Rectal smooth muscle tissue (tissue), 1 donor: ENCODE data around the gene SLC12A7.

Source experiments
- H3K27ac ChIP-seq: one replicate; pipeline ENCODE4 v1.7.0; 2013; ENCODE audit warnings: low read depth, low read length, inconsistent platforms
- H3K27me3 ChIP-seq: one replicate; pipeline ENCODE4 v1.7.0; 2013; ENCODE audit warnings: low read length; ENCODE audit not compliant: control insufficient read depth, insufficient read depth
- H3K36me3 ChIP-seq: one replicate; pipeline ENCODE4 v1.7.0; 2013; ENCODE audit warnings: low read length; ENCODE audit not compliant: control insufficient read depth, insufficient read depth
- H3K4me1 ChIP-seq: one replicate; pipeline ENCODE4 v1.7.0; 2013; ENCODE audit warnings: low read length; ENCODE audit not compliant: control insufficient read depth, insufficient read depth
- H3K4me3 ChIP-seq: one replicate; pipeline ENCODE4 v1.7.0; 2013; ENCODE audit warnings: low read length
- H3K9ac ChIP-seq: one replicate; pipeline ENCODE4 v1.7.0; 2013; ENCODE audit warnings: low read length

SLC12A7 gene

GRCh38 chr5:1016476-1016875, 95.4 kb downstream of the SLC12A7 start:
- H3K9ac ChIP-seq: no peak overlapping the region
- H3K4me1 ChIP-seq: no peaks in the 10 kb centered on the region
- no peaks in the 10 kb centered on the region for H3K27me3 ChIP-seq
- H3K36me3 ChIP-seq: no peaks in the 10 kb centered on the region
- H3K27ac ChIP-seq: no peak overlapping the region
- H3K4me3 ChIP-seq: no peak overlapping the region

DNA sequence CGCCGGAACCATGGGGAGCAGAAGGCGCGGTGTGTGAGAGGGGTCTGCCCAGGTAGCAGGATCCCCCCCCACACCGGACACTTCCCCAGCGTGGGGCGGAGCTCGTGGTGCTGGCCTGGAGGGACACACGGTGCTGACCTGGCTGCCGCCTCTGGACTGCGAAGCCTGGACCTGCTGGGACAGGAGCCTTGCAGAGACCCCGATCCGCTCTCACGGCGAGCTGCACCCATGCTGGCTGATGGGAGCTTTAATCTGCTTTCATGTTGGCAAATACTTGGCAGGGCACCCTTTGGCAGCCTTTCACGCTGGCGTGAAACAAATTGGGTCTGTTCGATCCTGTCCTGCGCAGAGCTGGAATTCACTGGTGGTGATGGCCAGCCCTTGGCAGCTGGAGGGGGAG, 95.8 kb downstream of the SLC12A7 start:
- no peak overlapping the region for H3K27ac ChIP-seq
- no peaks in the 10 kb centered on the region for H3K4me1 ChIP-seq
- no peaks in the 10 kb centered on the region for H3K36me3 ChIP-seq
- H3K9ac ChIP-seq: no peak overlapping the region
- no peaks in the 10 kb centered on the region for H3K27me3 ChIP-seq
- H3K4me3 ChIP-seq: no peak overlapping the region

GRCh38 chr5:1015507-1015906, 96.4 kb downstream of the SLC12A7 start:
- Histone ChIP-seq H3K27me3 (peaks cover 3% of the 10 kb centered on the region), H3K4me1 (no peaks in the 10 kb centered on the region), H3K36me3 (no peaks in the 10 kb centered on the region), H3K9ac (no peak overlapping the region), H3K4me3 (no peak overlapping the region), H3K27ac (no peak overlapping the region)

- Histone ChIP-seq H3K27me3 (peaks cover 5% of the 10 kb centered on the region), H3K4me3 (no peak overlapping the region), H3K27ac (no peak overlapping the region), H3K9ac (no peak overlapping the region), H3K4me1 (no peaks in the 10 kb centered on the region), H3K36me3 (no peaks in the 10 kb centered on the region)
Observed at GRCh38 chr5:1014781-1015221, 97.1 kb downstream of the SLC12A7 start.

DNA sequence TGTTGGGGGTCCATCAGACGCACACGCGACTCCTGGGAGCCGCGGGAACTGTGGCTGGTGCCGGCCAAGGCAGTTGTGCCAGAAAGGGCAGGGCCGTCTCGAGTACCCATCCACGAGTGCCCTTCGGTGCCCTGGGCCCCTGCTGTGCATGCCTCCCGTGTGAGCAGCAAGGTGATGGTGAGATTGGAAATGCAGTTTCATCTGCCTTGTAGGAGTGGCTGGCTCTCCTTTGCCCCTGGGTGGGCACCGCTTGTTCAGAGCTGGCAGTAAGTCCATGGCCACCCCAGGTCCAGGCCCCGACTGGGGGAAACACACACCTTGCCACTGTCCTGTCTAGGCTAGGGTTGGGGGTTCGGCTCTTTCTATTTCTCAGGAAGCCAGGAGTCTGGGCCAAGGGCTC, 97.5 kb downstream of the SLC12A7 start:
- no peaks in the 10 kb centered on the region for H3K36me3 ChIP-seq
- H3K4me1 ChIP-seq: no peaks in the 10 kb centered on the region
- H3K4me3 ChIP-seq: no peak overlapping the region
- H3K27ac ChIP-seq: no peak overlapping the region
- H3K9ac ChIP-seq: no peak overlapping the region
- H3K27me3 ChIP-seq: peaks cover 9% of the 10 kb centered on the region

DNA sequence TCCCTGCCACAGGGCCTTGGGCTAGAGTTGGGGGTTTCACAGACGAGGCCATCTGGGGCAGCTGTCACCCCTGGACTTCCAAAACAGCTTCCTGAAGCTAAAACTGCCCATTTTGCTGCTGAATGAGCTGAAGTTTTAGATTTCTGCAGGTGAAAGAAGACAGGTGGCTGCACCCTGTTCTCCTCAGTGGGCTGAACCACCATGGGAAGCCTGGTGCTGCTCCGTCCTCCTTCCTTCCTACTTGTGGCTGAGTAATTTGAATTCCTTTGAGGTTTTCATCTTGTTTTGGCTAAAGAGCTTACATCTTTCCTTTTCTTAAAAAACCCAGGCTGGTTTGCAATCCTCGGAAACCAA, 97.9 kb downstream of the SLC12A7 start:
- Histone ChIP-seq H3K27me3 (peaks cover 9% of the 10 kb centered on the region), H3K36me3 (no peaks in the 10 kb centered on the region), H3K27ac (no peak overlapping the region), H3K4me3 (no peak overlapping the region), H3K4me1 (no peaks in the 10 kb centered on the region), H3K9ac (no peak overlapping the region)

DNA sequence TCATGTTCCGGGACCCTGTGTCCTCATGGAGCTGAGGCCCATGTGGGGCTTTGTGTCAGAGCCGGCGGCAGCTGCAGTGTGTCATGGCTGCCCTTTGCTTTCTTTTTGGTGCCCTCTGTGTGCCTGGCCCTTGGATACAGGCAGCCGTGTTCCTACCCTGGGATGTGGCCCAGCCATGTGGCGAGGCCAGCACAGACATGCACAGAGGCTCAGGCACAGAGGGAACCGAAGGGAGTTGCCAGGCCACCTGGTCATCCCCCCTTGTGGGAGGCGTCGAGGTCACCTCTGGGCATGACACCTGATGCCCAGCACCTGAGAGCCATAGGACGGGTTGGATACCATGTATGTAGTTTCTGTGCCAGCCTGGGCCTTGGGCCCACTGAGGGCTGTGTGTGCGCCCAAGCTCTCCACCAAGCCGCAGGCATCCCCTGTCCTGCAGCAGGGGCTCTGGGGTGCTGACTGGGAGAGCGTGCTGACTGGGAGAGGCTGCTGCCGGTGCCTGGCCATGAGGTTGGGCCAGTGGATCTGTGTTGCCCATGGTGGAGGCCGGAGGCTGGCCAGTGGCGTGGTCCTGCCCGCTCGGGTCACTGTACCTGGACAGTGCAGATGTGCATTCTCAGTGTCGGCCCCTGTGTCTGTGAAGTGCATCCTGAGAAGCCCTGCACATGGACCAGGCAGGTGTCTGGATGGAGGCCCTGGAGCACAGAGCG, 98.5 kb downstream of the SLC12A7 start:
- Histone ChIP-seq H3K4me1 (no peaks in the 10 kb centered on the region), H3K36me3 (no peaks in the 10 kb centered on the region), H3K9ac (no peak overlapping the region), H3K4me3 (no peak overlapping the region), H3K27me3 (peaks cover 9% of the 10 kb centered on the region), H3K27ac (no peak overlapping the region)

- Histone ChIP-seq H3K36me3 (no peaks in the 10 kb centered on the region), H3K9ac (no peak overlapping the region), H3K27ac (no peak overlapping the region), H3K4me1 (no peaks in the 10 kb centered on the region), H3K27me3 (peaks cover 9% of the 10 kb centered on the region), H3K4me3 (no peak overlapping the region)
Observed at GRCh38 chr5:1012900-1013237, 99.0 kb downstream of the SLC12A7 start.

- Histone ChIP-seq H3K4me1 (no peaks in the 10 kb centered on the region), H3K27ac (no peak overlapping the region), H3K9ac (no peak overlapping the region), H3K4me3 (no peak overlapping the region), H3K36me3 (no peaks in the 10 kb centered on the region), H3K27me3 (peaks cover 9% of the 10 kb centered on the region)
Observed at GRCh38 chr5:1012313-1012841, 99.5 kb downstream of the SLC12A7 start.

DNA sequence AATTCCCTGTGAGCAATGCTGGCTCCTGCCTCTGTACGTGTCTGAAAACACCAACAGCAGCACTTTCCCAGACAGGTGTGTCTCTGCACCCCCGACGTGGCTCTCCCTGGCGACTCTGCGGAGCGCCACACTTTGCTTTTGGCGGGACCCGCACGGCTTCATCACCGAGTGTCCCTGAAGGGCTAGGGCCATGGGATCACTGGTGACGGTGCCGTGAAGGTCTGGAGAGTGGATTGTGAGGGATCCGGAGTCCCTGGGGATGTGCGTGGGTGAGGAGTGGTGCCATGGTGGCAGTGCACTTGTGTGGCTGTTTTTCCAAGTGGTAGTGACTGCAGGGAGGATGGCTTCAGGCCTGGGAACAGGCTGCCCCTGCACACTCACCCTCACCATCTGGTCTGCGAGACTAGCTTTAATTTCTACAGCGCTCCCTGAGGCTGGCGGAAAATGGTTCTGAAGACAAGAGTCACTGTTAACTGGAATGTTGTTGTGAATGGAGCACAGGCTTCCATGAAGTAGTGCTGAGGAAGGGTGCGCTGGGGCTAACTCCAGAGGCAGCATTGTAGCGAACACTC, 100.0 kb downstream of the SLC12A7 start:
- Histone ChIP-seq H3K9ac (no peak overlapping the region), H3K27ac (no peak overlapping the region), H3K27me3 (peaks cover 9% of the 10 kb centered on the region), H3K36me3 (no peaks in the 10 kb centered on the region), H3K4me1 (no peaks in the 10 kb centered on the region), H3K4me3 (no peak overlapping the region)

- Histone ChIP-seq H3K36me3 (no peaks in the 10 kb centered on the region), H3K4me3 (no peak overlapping the region), H3K27ac (no peak overlapping the region), H3K27me3 (peaks cover 9% of the 10 kb centered on the region), H3K9ac (no peak overlapping the region), H3K4me1 (no peaks in the 10 kb centered on the region)
Observed at GRCh38 chr5:1011226-1011631, 100.6 kb downstream of the SLC12A7 start.

DNA sequence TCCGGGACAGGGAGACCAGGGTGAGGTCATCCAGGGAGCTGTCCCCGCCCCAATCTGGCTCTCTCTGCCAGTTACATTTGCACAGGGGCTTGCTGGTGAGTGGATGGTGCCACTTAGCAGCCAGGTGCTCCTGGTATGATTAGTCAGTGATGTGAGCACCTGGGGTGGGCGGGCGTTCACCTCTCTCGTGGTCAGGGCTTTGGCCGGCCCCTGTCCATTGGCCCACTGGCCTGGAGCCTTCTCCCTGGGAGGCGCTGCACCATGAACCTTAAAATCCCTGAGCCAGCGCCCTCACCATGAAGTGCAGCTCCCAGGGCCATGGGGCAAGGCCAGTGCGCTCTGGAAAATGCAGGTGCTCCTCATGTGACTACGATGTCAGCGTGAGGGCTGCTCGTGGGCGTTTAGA, 101.2 kb downstream of the SLC12A7 start:
- Histone ChIP-seq H3K9ac (no peak overlapping the region), H3K27me3 (peaks cover 9% of the 10 kb centered on the region), H3K36me3 (no peaks in the 10 kb centered on the region), H3K4me3 (no peak overlapping the region), H3K27ac (no peak overlapping the region), H3K4me1 (no peaks in the 10 kb centered on the region)

- Histone ChIP-seq H3K9ac (no peak overlapping the region), H3K4me3 (no peak overlapping the region), H3K4me1 (no peaks in the 10 kb centered on the region), H3K27me3 (peaks cover 13% of the 10 kb centered on the region), H3K36me3 (no peaks in the 10 kb centered on the region), H3K27ac (no peak overlapping the region)
Observed at GRCh38 chr5:1010181-1010510, 101.7 kb downstream of the SLC12A7 start.
